Suppressor macrophage treated with lipopolysaccharide for 4 hours (primary cell): ENCODE data around the gene MYH6.
"Not testable (repeated sequence)": the region's sequence is repeated elsewhere in the genome, so short reads cannot be mapped to it uniquely, and the experiment has no call there.

Experiments
- DNase-seq: peaks from one replicate; pipeline ENCODE4 v3.0.0-alpha.2; 2020

The MYH6 gene

DNA sequence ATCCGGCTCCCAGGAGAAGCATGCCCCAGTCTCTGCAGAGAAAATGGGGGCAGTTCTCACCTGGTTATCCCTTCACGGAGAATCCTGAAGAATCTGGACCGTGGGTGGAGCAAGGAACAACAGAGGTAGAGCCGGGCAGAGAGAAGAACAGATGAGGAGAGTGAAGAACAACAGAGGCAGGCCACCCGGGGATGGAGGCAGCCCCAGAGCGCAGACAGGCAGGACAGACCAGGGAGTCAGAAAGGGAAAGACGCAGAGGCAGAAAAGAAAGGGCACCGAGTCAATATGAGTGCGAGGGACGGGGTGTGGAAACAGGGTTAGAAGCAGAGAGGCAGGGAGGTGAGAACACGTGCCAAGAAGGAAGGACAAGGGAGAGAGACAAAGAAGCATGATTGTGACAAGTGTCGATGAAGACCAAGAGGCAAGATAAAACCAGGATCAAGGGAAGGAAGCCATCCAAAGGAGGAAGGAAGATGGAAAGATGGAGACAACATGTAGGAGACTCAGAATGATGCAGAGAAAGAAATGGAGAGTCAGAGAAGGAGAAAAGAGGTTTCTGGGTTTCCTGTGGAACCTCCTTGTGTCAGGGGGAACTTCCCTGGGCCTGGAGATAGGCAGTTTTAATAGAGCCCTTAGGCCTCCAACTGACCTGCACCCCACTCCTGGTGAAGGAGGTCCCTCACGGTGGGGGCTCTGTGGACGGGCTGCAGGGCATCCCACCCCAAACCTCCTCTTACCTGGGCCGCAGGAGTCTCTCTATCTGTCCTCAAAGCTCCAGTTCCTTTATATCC lies at the start of gene MYH6:
TSS of gene MYH6 (minus strand) at position 758 of the 791 bp plus-strand sequence. CDS start 1,050 bp downstream, outside the sequence.
- DNase-seq: no peak

DNA sequence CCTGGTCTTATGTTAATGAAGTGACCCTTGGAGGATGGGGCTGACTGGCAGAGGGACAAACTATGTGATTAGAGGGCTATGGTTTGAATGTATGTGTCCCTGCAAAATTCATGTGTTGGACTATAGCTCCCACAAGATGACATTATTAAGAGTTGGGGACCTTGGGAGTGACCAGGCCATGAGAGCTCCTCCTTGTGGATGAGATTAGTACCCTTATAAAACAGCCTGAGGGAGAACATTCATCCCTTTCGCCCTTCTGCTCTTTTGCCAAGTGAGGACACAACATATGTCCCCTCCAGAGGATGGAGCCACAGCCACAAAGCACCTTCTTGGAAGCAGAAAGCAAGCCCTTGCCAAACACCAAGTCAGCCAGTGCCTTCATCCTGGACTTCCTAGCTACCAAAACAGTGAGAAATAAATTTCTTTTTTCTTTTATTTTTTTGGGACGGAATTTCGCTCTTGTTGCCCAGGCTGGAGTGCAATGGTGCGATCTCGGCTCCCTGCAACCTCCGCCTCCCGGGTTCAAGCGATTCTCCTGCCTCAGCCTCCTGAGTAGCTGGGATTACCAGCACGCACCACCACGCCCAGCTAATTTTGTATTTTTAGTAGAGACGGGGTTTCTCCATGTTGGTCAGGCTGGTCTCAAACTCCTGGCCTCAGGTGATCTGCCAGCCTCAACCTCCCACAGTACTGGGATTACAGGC lies 49.0 kb upstream of the MYH6 start:
- not testable (repeated sequence) for DNase-seq

DNA sequence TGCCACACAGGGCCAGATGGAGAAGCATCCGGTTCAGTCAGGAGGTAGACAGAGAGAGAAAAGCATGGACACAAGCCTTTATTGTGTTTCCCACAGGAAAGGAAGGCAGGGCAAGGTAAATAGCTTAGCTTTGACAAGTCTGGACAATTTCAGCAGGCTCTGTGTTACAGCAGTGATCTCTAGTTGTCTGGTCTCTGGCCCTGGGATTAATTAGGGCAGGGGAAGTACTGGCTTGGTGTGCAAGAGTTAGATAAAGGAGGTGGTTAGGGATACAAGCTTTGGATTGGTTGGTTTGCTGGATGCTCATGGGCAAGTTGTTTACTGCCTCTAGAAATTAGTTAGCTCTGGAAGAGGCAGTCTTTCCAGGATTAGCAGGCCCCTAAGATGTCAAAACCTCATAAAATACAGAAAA lies 46.4 kb upstream of the MYH6 start:
- DNase-seq: no peak

DNA sequence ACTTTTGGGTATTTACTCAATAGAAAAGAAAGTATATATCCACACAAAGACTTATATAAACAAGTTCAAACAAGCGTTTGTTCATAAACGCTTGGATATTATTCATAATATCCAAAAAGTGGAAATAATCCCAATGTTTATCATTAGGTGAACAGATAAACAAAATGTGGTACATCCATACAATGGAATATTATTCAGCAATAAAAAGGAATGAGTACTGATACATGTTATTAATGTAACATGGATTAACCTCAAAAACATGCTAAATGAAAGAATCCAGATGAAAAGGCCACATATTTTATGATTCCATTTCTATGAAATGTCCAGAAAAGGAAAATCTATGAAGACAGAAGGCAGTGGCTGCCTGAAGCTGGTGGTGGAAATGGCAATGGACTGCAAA lies 44.2 kb upstream of the MYH6 start:
- no peak for DNase-seq

DNA sequence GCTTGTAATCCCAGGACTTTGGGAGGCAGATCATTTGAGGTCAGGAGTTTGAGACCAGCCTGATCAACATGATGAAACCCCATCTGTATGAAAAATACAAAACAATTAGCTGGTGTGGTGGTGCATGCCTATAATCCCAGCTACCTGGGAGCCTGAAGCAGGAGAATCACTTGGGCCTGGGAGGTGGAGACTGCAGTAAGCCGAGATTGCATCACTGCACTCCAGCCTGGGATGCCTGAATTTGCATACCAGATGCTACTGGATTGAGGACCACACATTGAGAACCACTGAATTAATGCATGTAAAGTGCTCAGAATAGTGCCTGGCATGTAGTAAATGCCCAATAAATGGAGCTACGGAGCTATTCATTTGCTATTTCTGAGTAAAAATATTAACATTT lies 42.3 kb upstream of the MYH6 start:
- DNase-seq: no peak

DNA sequence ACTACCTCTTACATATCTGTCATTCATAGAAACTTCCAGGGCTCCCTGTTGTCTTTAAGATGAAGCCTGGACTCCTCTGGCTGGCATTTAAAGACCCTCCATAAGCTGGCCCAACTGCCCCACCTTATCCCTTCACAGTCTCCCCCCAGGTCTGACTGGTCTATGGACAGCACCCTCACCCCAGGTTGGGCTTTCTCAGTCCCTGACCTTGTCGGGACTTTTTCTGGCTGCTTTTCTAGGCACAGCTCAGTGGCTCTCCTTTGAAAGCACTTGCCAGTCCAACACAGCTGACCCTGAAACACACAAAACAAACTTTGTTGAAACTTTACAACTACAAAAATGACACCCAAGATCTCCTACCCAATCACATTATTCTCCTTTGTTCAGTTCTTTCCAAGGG lies 41.2 kb upstream of the MYH6 start:
- no peak for DNase-seq

DNA sequence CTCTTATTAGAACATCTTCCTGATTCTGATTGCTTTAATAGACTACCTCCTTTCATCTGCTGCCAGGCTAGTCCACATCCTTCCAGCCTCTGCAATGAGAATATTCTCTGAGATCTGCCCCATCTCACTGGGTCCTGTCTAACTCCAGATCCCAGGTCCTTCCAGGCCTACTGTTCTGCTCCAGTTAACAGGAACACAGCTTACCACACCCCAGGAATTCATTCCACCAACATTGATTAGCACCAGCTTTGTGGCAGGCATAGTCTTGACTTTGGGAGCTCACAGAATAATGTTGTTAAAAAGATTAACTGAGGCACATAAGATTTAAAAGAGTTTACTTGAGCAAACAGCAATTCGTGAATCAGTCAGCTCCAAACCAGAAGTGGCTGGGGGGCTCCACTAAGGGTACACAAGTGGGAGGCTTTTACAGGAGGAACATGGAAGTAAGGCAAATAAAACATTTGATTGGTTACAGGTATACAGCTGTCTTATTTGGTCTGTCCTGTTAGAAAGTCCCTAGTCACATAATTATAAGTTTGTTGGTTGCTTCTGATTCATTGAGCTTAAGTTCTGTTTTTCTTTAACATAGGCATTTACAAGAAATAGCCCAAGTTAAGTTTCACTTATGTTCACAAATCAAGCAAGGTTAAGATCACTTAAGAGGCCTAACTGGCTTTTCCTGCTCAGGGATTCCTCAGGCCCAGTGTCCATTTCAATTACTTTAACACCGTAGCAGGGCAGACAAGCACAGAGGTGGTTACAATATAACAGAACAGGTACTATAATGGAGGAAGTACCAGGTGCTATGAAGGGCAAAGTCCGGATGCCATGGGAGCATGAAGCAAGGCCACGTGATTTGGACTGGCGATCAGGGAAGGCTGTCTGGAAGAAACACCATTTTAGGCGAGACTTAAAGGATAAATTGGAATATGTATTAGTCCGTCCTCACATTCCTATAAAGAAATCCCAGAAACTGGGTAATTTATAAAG lies 39.6 kb upstream of the MYH6 start:
- peak; percentile 47 for DNase-seq

DNA sequence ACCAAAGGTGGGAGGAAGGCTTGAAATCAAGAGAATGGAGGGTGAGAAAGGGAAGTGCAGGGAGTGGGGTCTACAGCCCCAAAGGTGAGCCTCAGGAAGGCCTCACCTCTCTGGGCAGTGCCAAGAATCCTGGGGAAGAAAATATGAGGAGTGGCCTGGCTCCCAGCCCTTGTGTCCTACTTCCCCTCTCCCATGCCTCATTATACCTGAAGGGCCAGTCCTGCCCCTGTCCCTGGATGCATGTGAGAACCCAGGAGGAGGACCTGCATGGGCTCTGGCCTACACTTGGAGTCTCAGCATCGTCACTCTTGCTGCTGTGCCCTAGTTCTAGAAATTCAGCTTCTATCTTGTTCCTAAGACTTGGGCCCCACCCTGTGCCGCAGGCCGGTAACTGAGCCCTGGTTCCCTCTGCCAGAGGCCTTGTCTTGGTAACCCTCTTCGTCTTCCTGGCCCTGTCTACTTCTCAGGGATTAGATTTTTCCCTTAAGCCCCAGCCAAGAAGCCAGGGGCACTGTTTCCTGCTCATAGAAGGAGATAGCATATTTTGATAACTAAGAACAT lies 38.3 kb upstream of the MYH6 start:
- DNase-seq: no peak

DNA sequence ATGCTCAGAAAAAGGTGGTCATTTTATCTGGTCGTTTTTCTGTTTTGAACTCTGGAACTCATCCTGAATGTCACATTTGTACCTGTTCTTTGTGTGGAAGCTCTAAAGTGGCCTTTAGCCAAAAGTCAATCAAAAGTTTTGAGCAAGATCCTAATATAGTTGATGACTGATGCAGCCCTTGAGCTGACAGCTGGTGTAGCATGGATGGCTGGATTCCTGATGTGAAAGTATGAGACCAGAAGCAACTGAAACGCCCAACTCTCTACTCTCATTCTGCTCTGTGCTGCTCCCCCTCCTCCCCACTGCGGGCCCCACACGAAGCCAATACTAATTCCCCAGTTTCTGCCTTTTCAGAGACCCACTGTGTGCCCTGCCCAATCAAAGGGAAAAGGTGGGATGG lies 37.7 kb upstream of the MYH6 start:
- no peak for DNase-seq

DNA sequence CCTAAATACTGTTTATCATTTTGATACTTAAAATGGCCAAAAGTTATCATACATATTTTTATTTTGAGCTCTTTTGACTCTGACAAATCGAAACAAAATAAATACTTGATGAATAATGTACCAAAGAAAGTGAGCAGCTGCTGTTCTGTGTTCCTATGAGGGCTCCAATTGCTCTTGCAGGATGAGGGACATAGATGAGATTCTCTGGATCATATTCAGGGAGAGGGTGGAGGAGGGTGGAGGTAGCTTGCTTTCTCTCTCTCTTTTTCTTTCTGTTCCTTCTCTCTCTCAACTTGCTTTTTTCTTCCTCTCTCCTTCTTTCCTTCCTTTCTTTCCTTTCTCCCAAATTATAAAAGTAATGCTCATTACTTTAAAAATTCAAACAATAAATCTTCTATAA lies 36.2 kb upstream of the MYH6 start:
- no peak for DNase-seq

DNA sequence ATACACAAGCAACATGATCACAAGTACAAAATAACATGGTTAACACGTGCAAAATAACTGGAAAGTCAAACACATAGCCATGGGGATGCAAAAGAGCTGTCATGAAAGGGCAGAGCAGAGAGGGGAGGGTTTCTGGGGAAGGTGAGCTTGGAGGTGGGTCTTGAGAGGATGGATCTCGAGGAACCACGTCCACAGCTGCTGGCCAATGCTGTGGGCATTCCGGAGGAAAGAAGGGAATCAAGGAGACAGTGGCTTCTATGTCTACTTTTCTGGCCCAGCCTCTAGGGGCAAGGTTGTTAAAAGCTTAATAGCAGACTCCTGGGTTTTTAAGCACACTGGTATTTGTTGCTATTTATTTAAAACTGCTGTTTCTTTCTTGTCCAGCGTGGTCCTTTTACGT lies 35.8 kb upstream of the MYH6 start:
- no peak for DNase-seq

DNA sequence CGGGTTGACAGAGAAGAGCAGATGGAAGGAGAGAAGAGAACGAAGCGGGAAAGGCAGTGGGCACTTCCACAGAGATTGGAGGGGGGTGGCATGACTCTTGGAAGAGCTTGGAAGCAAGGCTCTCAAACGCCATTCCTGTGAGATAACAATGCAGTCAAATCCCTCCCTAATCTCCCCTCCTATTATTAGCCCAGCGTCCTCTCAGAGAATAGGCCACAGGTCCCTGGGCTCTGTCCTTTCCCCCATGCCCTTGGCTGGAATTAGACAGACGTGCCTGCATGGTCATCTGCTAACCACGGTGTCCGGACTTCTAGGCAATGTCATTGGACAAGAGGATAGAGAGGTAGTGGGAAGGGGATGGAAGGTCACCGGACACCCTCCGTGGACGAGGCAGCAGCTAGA lies 35.3 kb upstream of the MYH6 start:
- no peak for DNase-seq

DNA sequence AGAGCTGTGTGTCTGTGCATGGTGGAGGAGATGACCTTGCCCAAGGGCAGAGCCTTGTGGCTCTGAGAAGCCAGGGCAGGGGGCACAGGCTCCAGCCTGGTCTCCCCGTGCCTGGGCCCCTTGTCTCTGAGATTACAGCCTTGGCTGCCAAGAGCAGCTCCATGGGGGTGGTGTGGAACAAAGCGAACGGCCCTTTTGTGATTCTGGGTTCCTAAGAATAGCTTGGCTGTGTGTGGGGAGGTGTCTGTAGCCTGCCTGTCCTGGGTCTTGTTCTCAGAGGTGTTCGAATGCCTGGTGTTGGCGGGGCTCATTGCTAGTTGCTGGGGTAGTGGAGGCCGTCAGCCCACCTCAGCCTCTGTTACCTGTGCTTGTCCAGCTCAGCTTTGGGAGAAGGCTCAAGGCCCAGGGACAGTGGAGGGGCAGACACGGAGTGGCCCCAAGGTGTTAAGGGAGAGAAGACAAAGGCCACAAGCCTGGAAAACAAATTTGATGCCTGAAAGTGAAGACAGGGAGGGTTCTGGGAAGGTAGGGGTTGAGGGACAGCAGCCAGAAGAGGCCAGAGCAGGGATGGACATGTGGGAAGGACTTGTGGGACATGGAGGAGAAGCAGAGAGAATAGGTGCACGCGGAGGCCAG lies 34.8 kb upstream of the MYH6 start:
- DNase-seq: no peak

DNA sequence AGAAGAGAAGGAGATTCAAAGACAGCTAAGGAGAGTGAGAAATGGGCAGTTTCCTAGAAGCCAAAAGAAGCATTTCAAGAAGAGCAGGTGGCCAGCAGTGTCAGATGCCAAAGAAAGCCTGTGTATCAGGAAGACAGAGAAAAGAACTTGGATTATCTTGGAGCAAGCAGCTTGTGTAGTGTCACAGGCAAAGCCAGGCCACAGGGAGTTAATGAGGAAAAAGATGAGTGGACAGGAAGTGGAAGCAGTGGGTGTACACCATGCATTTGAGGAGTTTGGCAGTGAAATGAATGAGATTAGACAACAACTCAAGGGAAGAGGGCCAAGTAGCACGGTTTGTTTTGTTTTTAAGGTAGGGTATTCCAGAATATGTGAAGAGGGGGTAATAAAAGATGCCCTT lies 33.0 kb upstream of the MYH6 start:
- DNase-seq: no peak

DNA sequence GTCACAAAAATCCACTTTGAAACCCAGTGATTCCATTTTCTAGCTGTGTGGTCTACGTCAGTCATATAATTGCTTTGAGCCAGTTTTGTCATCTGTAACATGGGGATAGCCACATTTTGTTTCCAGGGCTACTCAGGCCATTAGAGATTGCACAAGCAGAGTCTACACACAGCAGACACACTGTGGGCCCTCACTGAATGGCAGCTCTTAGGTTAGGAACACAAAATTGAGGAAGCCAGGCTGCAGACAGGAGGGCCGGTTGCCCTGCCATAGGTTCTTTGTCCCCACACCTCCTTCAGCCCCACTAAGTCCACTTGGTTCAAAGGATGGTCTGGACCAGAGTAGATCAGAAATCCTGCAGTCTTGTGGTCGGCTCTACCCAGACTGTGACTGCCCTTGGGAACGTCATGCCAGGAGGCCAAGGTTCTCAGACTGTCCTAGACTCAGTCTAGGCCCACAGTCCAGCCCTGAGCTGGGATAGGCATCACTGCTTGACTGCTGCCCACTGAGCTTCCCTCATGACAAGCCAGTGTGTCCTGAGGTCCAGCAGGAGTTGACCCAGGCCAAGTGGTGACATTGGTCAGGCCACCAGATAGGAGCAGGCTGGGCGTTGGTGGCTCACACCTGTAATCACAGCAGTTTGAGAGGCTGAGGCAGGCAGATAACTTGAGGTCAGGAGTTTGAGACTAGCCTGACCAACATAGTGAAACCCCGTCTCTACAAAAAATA lies 31.2 kb upstream of the MYH6 start:
- DNase-seq: no peak

DNA sequence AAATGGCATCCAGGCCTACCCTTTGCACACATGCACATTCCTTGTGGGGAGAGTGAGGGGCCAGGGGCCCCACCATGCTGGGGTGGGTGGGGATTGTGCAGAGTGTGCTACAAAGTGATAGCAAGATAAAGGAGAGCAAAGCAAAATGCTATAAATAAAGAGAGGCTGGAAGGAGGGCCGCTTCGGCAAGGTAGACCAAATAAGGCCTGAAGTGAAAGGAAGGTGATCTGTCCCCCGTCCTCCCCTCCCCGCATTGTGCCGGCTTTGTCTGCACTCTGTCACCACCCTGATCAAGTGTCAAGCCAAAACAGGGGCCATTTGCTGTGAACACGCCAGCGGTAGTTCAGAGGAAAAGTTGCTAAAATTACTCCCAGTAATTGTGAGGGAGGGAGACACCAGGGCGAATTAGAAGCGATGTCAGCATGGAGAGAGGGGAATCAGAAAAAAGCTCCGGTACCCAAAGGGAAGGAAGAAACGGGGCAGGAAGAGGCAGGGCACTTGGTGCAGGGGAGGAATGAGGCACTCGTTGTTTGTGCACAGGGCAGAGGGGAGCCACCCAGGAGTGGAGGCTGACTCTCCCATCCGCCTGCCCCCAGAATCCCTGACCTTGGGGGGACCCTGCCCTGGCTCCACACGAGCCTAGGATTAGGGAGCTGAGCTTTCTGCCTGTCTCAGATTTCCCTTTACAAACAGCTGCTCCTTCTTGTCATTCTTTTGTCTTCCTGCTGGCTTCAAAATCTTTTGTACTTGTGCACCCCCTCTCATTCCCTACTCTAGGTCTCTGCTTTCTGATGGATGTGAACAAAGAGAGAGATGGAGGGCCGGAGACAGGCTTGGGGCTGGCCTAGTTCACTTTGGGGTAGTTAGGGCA lies 30.3 kb upstream of the MYH6 start:
- no peak for DNase-seq

DNA sequence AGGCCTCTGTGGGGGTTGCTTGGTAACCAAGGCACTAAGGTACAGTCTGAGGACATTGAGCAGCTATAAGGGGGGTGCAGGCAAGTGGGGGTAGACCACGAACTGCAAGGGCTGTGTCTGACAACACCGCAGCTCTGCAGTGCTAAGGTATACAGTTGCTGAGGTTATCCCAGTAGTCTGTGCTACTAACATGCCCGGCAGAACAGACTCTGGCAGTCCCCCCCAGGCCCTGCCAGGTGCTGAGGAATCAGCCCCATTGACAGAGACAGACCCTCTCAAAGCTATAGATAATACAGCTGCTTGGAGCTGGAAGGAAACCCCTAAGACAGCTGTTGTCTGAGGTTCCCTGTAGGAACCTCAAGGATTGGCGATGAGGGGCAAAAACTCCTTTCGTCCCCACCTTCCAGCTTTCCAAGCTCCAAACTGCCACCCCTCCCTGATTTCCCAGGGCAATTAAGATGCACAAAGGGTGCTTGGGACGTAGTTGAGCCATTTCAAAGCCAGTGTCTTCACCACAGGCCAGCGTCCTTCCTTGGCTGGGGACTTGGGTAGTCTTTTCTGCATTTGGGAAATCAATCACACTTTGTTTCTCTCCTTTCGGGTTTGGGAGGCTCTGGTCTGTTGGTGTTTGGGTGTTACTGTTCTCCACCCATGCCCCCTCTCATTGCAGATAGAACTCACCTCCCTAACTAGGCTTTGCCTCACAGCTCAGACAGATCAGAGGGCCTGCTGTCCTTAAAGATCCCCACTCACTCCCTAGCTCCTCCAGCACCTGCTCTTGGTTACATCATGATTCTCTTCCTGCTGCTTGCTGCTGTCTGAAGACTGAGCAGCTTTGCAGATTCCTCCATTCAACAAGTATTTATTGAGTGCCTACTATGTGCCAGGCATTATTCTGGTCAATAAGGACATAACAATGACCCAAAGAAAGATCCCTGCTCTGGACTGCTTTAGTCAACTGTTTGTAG lies 29.3 kb upstream of the MYH6 start:
- no peak for DNase-seq

DNA sequence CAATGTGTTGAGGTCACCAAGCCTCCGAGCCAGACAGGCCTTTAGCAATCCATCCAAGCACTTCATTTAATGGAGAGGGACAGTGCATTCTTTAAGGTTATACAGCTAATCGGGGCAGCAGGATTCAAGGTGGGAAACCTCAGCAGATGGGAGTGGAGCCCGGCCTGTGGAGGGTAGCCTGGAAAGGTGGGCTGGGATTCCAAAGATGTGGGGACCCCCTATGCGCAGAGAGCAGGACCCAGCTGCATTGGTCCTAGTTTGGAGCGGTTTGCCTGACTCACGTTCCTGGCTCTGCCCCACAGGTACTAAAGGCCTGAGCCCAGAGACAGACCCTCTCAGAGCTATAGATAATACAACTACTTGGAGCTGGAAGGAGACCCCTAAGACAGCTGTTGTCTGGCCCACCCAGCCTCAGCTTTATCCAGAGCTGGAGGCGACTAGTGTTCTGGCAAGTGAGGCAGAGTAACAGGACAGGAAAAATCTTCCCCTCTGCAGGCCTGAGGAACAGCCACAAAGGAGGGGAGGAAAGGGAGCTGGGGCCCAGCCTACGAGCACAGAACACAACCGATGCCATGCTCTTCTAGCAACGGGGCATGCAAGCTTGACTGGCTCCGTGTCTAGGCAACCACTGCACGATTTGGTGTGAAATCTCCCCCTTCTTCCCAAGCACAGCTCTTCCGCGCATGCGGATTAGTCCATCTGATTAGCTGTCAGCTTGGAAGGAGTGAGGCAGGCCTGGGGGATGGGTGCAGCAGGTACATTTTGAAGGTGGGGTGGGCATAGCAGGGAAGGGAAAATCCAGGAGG lies 28.5 kb upstream of the MYH6 start:
- no peak for DNase-seq
